Putamen (tissue), 1 donor: ENCODE measurements around the gene DYNLT2B.
"Not testable (repeated sequence)": the region's sequence is repeated elsewhere in the genome, so short reads cannot be mapped to it uniquely, and the experiment has no call there.

Experiments
- DNase-seq: peaks from one replicate; pipeline ENCODE4 v3.0.0-alpha.2; 2016; ENCODE audit warnings: low spot score

Gene DYNLT2B

DNA sequence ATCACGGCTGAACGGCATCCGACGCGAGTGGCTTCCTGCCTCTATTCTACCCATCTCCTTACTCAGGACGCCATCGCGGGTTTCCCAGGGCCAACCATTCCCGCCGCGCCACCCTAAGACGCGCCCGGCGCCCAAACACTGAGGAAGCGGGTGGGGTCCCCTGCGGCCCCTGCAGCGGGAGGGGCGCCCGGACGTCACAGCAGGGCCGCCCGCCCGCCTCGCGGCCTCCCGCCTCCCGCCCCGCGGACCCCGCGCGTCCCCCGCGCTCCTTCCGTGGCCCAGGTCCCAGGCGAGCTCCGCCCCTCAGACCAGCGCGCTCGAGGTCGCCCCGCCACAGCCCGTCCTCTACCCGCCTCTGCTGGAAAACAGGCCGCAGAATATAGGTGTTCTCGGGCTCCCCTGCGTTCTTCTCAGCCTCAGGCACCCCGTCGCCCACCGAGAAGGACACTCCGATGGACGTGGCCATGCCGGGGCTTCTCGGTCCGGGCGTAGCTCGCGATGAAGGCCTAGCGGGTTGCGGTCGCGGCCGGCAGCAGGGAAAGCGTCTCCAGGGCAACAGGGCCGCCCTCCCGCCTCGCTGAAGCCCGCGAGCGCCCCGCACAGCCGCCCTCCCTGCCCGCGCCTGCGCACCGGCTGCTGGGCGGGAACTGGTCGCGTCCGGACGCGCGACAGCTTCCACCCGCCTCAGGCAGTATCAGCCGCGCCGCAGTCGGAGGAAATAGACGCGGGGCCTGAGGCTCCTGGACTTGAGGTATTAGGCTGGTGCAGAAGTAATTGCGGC lies at the start of gene DYNLT2B:
DYNLT2B (minus strand) TSS at position 554 of the 781 bp plus-strand sequence; CDS start at position 466, 88 bp downstream.
- peak; percentile 90 for DNase-seq

DNA sequence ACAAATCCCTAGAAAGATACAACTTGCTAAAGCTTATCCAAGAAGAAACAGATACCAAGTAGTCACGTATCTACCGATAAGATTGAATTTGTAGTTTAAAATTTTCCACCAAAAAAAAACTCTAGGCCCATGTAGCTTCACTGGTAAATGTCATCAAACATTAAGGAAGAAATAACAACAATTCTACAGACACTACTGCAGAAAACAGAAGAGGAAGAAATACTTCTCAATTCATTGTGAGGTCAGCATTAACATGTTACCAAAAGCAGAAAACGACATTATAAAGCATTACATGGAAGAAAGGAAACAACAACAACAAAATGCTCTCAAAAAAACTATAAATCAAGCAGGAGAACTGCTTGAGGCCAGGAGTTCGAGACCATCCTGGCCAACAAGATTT lies 47.7 kb upstream of the DYNLT2B start:
- no peak for DNase-seq

DNA sequence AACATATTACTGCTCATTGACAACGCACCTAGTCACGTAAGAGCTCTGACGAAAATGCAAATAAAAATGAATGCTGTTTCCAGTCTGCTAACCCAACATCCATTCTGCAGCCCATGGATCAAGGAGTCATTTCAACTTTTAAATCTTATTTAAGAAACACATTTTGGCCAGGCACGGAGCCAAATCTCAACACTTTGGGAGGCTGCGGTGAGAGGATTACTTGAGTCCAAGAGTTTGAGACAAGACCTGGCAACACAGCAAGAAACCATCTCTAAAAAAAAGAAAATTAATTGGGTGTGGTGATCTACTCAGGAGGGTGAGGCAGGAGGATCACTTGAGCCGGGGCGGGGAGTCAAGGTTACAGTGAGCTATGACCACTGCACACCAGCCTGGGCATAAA lies 42.5 kb upstream of the DYNLT2B start:
- DNase-seq = no peak

GRCh38 chr3:196358540-196358939 lies 40.5 kb upstream of the DYNLT2B start:
- not testable (repeated sequence) for DNase-seq

GRCh38 chr3:196357905-196358304 lies 39.9 kb upstream of the DYNLT2B start:
- DNase-seq = no peak

GRCh38 chr3:196356556-196356955 lies 38.5 kb upstream of the DYNLT2B start:
- DNase-seq = no peak

DNA sequence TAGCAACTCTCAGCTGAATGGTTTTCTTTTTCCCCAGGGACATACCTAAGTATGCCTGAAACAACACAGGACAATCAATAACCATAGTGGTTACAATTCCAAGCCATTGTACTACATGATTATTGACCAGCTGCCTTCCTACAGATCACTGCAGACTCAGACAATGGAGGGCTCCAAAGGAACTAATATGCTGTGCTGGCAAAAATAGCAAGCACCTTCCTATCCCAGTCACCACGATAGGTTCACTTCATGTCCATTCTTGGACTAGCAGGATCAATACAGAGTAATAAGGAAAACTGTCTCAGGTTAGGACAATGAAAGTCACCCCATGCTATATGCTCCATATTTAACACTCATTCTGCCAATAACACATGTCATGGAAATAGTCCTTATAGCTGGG lies 37.6 kb upstream of the DYNLT2B start:
- DNase-seq = no peak

DNA sequence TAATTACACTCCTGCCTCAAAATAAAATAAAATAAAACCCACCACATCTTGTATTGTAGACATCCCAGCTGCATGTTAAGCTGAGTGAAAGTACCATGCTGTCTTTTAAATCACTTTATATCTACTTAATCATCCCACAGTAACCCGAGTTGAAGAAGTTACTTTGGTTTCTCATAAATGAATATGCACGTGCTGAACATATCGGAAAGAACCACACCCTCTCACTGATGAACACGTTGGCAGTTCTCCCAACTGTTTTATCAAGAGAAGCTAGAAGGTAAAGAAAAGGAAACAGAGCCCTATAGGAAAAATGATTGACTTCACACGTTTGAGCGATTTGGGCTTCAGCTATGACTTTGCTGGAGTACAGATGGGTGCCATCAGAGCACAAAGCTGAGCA lies 36.1 kb upstream of the DYNLT2B start:
- no peak for DNase-seq

- no peak for DNase-seq
These were observed 33.5 kb upstream of the DYNLT2B start for GRCh38 chr3:196351541-196351940.

- no peak for DNase-seq
These were observed 32.0 kb upstream of the DYNLT2B start for GRCh38 chr3:196350067-196350466.

GRCh38 chr3:196348698-196349097 lies 30.7 kb upstream of the DYNLT2B start:
- DNase-seq = no peak

GRCh38 chr3:196344663-196345062 lies 26.6 kb upstream of the DYNLT2B start:
- DNase-seq = no peak

DNA sequence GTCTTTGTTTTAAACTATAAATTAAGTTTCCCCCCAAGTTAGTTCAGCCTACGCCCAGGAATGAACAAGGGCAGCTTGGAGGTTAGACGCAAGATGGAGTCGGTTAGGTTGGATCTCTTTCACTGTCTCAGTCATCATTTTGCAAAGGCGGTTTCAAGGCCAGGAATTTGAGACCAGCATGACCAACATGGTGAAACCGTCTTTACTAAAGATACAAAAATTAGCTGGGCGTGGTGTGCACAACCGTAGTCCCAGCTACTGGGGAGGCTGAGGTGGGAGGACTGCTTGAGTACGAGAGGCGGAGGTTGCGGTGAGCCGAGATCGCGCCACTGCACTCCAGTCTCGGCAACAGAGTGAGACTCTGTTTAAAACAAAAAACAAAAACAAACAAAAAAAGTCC lies 25.9 kb upstream of the DYNLT2B start:
- not testable (repeated sequence) for DNase-seq

DNA sequence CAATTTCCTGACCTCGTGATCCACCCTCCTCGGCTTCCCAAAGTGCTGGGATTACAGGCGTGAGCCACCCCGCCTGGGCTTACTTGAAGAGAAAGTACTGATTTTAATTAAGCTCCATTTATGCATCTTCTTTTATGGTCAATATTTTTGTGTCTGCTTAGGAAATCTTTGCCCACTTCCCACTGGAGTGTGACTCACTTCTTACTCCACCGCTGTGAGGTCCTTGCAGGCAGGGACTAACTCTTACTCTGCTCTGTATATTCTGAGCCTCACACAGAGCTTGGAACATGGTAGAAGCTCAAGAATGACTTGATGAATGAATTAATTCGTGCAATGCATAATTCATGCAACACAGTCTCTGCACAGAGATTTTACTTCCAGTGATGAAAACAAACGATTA lies 23.1 kb upstream of the DYNLT2B start:
- no peak for DNase-seq

DNA sequence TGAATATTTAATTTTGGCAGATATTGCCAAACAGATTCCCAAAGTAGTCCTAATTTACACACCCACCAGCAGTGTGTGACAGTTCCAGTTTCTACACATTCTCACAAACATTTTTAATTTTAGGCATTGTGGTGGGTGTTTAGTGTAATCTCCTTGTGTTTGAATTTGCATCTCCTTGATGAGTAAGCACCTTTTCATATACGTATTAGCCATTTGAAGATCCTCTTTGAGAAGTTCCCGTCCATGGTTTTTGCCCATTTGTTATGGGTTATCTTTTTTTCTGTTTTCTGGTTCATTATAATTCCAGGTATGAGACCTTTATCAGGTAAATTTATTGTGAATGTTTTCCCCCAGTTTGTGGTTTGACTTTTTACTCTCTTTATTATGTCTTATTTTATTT lies 22.4 kb upstream of the DYNLT2B start:
- no peak for DNase-seq

DNA sequence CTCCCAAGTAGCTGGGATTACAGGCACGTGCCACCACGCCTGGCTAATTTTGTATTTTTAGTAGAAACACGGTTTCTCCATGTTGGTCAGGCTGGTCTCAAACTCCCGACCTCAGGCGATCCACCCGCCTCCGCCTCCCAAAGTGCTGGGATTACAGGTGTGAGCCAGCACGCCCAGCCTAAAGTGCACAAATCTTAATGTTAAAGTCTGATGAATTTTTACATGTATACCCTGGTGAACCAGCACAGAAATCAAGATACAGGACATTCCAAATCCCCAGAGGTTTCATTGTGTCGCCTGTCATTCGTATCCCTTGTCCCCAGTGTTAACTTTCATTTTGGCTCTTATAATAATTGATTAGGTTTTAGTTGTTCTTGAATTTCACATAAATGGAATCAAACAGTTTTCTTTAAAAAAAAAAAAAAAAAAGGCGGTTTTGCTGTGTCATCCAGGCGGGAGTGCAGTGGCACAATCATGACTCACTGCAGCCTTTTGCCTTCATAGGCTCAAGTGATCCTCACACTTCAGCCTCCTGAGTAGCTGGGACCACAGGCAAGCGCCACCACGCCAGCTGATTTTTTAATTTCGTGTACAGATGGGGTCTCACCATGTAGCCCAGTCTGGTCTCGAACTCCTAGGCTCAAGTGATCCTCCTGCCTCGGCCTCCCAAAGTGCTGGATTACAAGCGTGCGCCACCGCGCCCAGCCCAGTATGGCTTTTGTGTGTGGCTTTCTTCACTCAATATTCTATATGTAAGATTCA lies 21.6 kb upstream of the DYNLT2B start:
- DNase-seq = no peak

DNA sequence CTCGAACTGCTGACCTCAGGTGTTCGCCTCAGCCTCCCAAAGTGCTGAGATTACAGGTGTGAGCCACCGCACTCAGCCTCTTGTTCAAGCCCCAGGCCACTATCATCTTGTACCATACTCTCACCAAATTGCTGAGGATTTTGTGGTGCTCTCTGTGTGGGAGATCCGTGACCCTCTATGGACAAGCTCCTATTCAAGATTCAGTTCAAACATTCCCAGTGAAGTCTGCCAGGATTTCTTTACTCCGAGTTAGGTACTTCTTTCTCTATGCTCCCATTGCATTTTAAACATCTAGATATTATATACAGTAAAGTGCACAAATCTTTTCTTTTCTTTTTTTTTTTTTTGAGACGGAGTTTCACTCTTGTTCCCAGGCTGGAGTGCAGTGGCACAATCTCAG lies 21.0 kb upstream of the DYNLT2B start:
- no peak for DNase-seq

DNA sequence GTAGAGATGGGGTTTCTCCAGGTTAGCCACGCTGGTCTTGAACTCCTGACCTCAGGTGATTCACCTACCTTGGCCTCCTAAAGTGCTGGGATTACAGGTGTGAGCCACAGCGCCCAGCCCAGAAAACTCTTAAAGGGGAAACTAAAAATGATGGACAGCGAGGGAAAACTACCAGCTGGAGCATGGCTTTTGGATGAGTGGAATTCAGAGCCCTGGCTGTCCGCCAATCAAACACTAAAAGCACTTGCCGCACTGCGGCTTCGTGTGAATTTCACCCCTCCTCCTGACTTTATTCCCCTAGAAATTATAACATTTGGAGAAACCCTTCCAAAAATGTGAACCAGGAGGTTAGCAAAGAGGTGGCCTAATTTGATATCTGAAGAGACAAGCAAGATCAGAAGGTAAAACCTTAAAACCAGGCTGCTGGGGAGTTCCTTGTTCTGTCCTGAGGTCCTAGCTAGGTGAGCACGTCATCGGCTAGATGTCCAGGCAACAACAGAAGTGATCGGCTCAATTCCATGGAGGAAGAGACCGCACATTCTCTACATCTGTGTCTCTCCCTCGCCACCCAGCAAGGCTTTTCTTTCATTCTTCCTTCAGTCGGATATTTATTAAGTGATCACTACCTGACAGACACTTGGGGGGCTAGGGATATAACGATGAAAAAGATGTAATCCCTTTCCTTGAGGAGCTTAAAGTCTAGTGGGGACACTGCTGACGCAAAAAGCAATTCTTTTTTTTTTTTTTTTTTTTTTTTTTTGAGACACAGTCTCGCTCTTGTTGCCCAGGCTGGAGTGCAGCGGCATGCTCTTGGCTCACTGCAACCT lies 18.5 kb upstream of the DYNLT2B start:
- no peak for DNase-seq

DNA sequence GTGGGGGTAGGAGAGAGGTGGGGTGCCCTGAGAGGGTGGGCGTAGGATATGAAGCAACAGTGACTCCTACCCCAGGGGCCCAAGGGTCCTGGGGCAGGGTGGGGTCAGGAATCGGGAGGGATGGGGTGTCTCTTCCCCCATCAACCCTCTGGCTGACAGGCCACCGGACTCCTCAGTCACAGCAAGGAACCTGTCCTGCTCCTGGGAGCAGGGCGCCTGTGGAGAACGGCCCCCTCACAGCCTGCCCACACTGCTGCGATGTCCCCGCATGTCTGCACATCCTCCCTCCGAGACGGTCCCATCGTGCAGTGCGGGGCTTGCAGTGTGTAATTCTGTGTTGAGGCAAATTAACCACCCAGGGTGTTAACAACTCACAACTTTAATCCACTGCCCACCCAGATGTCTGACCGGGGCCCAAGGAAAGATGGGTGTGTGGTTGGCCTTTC lies 17.5 kb upstream of the DYNLT2B start:
- no peak for DNase-seq

GRCh38 chr3:196334982-196335381 lies 16.9 kb upstream of the DYNLT2B start:
- DNase-seq = no peak

GRCh38 chr3:196332168-196332567 lies 14.1 kb upstream of the DYNLT2B start:
- no peak for DNase-seq

DNA sequence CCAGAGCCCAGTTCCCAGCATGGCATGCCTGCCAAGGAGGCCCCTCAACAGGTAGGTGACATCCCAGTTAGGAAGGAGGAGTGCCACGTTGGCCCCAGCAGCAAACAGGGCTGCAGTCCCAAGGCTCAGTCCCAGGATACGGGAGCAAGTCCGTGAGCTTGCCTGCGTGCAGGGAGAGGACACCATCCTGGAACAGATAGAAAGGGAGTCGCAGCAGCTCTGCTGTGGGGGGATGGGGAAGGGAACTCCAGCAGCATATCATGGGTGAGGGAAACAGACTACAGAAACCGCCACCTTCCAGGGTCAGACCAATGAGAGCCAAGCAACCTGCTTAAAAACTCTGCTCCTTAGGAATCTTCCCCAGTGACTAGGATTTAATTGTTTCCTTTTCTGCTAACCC lies 9.4 kb upstream of the DYNLT2B start:
- DNase-seq = no peak

DNA sequence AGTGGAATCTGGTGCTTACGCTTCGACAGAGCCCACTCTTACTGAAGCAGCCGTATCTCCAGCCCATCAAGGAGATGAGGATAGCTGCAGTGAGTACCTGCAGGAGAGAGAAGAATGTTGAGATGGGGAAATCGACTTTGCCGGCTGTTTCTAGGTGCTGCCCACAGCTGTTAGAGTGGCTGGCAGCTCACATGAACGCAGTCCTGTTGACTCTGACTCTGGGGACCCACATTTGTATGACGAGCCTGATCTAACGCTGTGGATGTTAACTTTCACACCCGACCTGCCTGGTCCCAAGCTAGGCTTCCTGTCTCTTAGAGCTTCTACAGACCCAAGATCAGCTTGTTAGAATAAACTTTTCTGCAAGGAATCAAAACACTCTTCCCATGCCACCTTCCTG lies 8.9 kb upstream of the DYNLT2B start:
- no peak for DNase-seq
